Vagina (tissue), 2 donors: ENCODE results near the gene ISLR.

ENCODE experiments used
- POLR2A ChIP-seq, 2 donors: fragments of 450-650 bp; IDR thresholded peaks; one replicate each; pipeline ENCODE4 v1.6.1; 2017; ENCODE audit warnings: antibody characterized with exemption in 2 of 2, mild to moderate bottlenecking in 2 of 2, moderate library complexity in 2 of 2
- POLR2AphosphoS5 ChIP-seq, 2 donors: sonication (generic); formaldehyde crosslinking; IDR thresholded peaks; one replicate each; pipeline ENCODE4 v1.9.0; 2017; ENCODE audit warnings: antibody characterized with exemption in 2 of 2, mild to moderate bottlenecking in 2 of 2, low read depth in 1 of 2; ENCODE audit not compliant: insufficient read depth in 1 of 2
- TF ChIP-seq, protein P1 (sequence below), 3 experiments: fragments of 450-650 bp in 2 of 3; fragments of 200-600 bp in 1 of 3; sonication (generic) in 1 of 3; IDR thresholded peaks; one replicate each; pipeline ENCODE4 v1.5.1; 2017 to 2019; ENCODE audit warnings: antibody characterized with exemption in 3 of 3, mild to moderate bottlenecking in 2 of 3, moderate library complexity in 2 of 3

DNA sequence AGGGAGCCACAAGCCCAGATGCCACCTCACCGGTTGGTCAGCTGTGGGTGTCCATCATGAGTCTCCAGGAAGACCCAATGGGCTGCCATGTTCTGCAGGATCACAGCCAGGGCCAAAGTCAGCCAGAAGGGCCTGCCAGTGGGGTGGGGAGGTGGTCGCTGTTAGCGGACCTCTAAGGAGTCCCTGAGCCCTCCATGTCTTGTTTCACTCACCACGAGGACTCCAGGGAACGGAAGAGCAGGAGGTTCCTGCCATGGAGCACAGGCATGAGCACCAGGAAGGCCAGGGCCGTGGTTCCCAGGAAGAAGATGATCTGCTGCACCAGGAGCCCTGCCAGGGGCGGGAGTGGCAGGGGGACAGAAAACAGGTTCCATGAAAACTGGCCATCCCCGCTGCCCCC, 8.6 kb downstream of the ISLR start:
- TF ChIP-seq, protein P1, sequence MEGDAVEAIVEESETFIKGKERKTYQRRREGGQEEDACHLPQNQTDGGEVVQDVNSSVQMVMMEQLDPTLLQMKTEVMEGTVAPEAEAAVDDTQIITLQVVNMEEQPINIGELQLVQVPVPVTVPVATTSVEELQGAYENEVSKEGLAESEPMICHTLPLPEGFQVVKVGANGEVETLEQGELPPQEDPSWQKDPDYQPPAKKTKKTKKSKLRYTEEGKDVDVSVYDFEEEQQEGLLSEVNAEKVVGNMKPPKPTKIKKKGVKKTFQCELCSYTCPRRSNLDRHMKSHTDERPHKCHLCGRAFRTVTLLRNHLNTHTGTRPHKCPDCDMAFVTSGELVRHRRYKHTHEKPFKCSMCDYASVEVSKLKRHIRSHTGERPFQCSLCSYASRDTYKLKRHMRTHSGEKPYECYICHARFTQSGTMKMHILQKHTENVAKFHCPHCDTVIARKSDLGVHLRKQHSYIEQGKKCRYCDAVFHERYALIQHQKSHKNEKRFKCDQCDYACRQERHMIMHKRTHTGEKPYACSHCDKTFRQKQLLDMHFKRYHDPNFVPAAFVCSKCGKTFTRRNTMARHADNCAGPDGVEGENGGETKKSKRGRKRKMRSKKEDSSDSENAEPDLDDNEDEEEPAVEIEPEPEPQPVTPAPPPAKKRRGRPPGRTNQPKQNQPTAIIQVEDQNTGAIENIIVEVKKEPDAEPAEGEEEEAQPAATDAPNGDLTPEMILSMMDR (IDR thresholded peaks at IDR 0.05), result no peak
- TF ChIP-seq POLR2AphosphoS5 (IDR thresholded peaks at IDR 0.05; ENCODE audit: insufficient read depth in 1 of 2, low read depth in 1 of 2) (no peak), POLR2A (IDR thresholded peaks at IDR 0.05) (no peak)
